IMR-90 (cell line): ENCODE results near the gene TRMT6. TPM values are rescaled to one million over a fixed set of nuclear protein-coding genes. Genes with fewer than 3 reads are reported as not detected.

Source experiments
- ATAC-seq: fragments of 200-7000 bp; cut with Tn5 transposase; 2 replicates; pipeline ENCODE4 v1.9.1; 2020; ENCODE audit warnings: low read depth, mild to moderate bottlenecking, moderate library complexity
- BruUV-seq: library from RNA; stranded (reverse); fragments of 400-500 nt; replicated peaks from 2 replicates; lab custom pipeline; 2021; lab: Mats Ljungman, UMichigan
- CTCF ChIA-PET: fragments of 300-600 bp; formaldehyde crosslinking; extraction: SDS; loops from one replicate; lab custom pipeline; 2021; ENCODE audit warnings: antibody characterized with exemption; lab: Yijun Ruan, JAX
- POLR2A ChIA-PET: fragments of 300-600 bp; sonication (Branson Sonifier 250); formaldehyde crosslinking; loops from one replicate; lab custom pipeline; 2022; ENCODE audit warnings: antibody characterized with exemption; ENCODE audit not compliant: unreplicated experiment; lab: Charles Lee
- DNase-seq: peaks from one replicate; pipeline ENCODE4 v3.0.0; 2013
- H2AFZ ChIP-seq: replicated peaks from 2 replicates; pipeline ENCODE3; 2013; ENCODE audit warnings: low read length, mild to moderate bottlenecking; ENCODE audit not compliant: poor library complexity
- H2AK5ac ChIP-seq: 2 replicates; pipeline ENCODE4 v1.6.1; 2013; ENCODE audit warnings: low read depth, low read length, inconsistent platforms
- H2AK9ac ChIP-seq: replicated peaks from 2 replicates; pipeline ENCODE3; 2013; ENCODE audit warnings: mild to moderate bottlenecking, low read depth, low read length, moderate library complexity; ENCODE audit not compliant: poor library complexity
- H2BK120ac ChIP-seq: 2 replicates; pipeline ENCODE4 v1.6.1; 2013; ENCODE audit warnings: low read depth, low read length, inconsistent platforms
- H2BK15ac ChIP-seq: 3 replicates; pipeline ENCODE4 v1.6.1; 2013; ENCODE audit warnings: low read depth, low read length, inconsistent platforms
- H2BK20ac ChIP-seq: 2 replicates; pipeline ENCODE4 v1.6.1; 2013; ENCODE audit warnings: low read depth, mild to moderate bottlenecking, inconsistent platforms, low read length, moderate library complexity
- H2BK5ac ChIP-seq: 2 replicates; pipeline ENCODE4 v1.6.1; 2013; ENCODE audit warnings: mild to moderate bottlenecking, low read depth, low read length, inconsistent platforms; ENCODE audit not compliant: poor library complexity, severe bottlenecking
- H3K14ac ChIP-seq: replicated peaks from 2 replicates; pipeline ENCODE4 v1.6.1; 2013; ENCODE audit warnings: low read depth, low read length, inconsistent platforms
- H3K18ac ChIP-seq: 2 replicates; pipeline ENCODE4 v1.6.1; 2013; ENCODE audit warnings: low read depth, low read length, control low read depth
- H3K23ac ChIP-seq: 2 replicates; pipeline ENCODE4 v1.6.1; 2013; ENCODE audit warnings: low read depth, low read length, inconsistent platforms
- H3K27ac ChIP-seq: 2 replicates; pipeline ENCODE4 v1.5.1; 2013; ENCODE audit warnings: mild to moderate bottlenecking, control low read depth, low read length; ENCODE audit not compliant: insufficient read depth
- H3K27me3 ChIP-seq: 2 replicates; pipeline ENCODE4 v1.6.1; 2013; ENCODE audit warnings: low read length; ENCODE audit not compliant: control insufficient read depth, insufficient read depth
- H3K36me3 ChIP-seq: 2 replicates; pipeline ENCODE4 v1.6.1; 2013; ENCODE audit warnings: low read length, mixed read lengths; ENCODE audit not compliant: control insufficient read depth, insufficient read depth
- H3K4ac ChIP-seq: 2 replicates; pipeline ENCODE4 v1.6.1; 2013; ENCODE audit warnings: low read depth, low read length, inconsistent platforms
- H3K4me1 ChIP-seq: 2 replicates; pipeline ENCODE4 v1.6.1; 2013; ENCODE audit warnings: low read length, mixed read lengths; ENCODE audit not compliant: control insufficient read depth, insufficient read depth
- H3K4me2 ChIP-seq: 2 replicates; pipeline ENCODE4 v1.6.1; 2013; ENCODE audit warnings: low read depth, mild to moderate bottlenecking, control low read depth, low read length, moderate library complexity
- H3K4me3 ChIP-seq: 2 replicates; pipeline ENCODE4 v1.5.1; 2013; ENCODE audit warnings: low read depth, mild to moderate bottlenecking, control low read depth, low read length, moderate library complexity; ENCODE audit not compliant: insufficient read depth
- H3K56ac ChIP-seq: 2 replicates; pipeline ENCODE4 v1.6.1; 2013; ENCODE audit warnings: low read length, inconsistent platforms; ENCODE audit not compliant: insufficient read depth; ENCODE audit errors: extremely low read depth
- H3K79me1 ChIP-seq, 2 experiments: 2 replicates each; pipeline ENCODE4 v1.6.1; 2013; ENCODE audit warnings: low read length in 2 of 2, inconsistent platforms in 1 of 2, low read depth in 1 of 2
- H3K9ac ChIP-seq: 2 replicates; pipeline ENCODE4 v1.6.1; 2013; ENCODE audit warnings: low read depth, low read length, control low read depth
- H3K9me1 ChIP-seq: 2 replicates; pipeline ENCODE4 v1.6.1; 2013; ENCODE audit warnings: low read length, inconsistent platforms; ENCODE audit not compliant: insufficient read depth
- H3K9me3 ChIP-seq: 2 replicates; pipeline ENCODE4 v1.6.1; 2013; ENCODE audit warnings: low read length; ENCODE audit not compliant: control insufficient read depth, insufficient read depth
- H4K20me1 ChIP-seq: 2 replicates; pipeline ENCODE4 v1.6.1; 2013; ENCODE audit warnings: low read length, inconsistent platforms; ENCODE audit not compliant: insufficient read depth
- H4K5ac ChIP-seq: 2 replicates; pipeline ENCODE4 v1.6.1; 2013; ENCODE audit warnings: mild to moderate bottlenecking, low read depth, low read length, control low read depth
- H4K8ac ChIP-seq, 2 experiments: 2 replicates each; pipeline ENCODE4 v1.6.1; 2013; ENCODE audit warnings: low read depth in 2 of 2, low read length in 2 of 2, control low read depth in 1 of 2, inconsistent platforms in 1 of 2
- H4K91ac ChIP-seq: 2 replicates; pipeline ENCODE4 v1.6.1; 2013; ENCODE audit warnings: low read depth, low read length, inconsistent platforms; ENCODE audit not compliant: insufficient read depth
- BHLHE40 ChIP-seq: fragments of 150-350 bp; IDR thresholded peaks from 2 replicates; pipeline ENCODE4 v1.6.1; 2016; ENCODE audit warnings: mild to moderate bottlenecking, low read depth, low read length
- CEBPB ChIP-seq: IDR thresholded peaks from 2 replicates; pipeline ENCODE4 v1.6.1; 2012; ENCODE audit warnings: low read depth, low read length, improper control_type of control experiment
- CHD1 ChIP-seq: IDR thresholded peaks from 2 replicates; pipeline ENCODE4 v1.6.1; 2012; ENCODE audit warnings: low read depth, low read length, improper control_type of control experiment
- FOS ChIP-seq: fragments of 150-350 bp; IDR thresholded peaks from 2 replicates; pipeline ENCODE4 v1.6.1; 2016; ENCODE audit warnings: low read depth, low read length
- MAFK ChIP-seq: IDR thresholded peaks from 2 replicates; pipeline ENCODE4 v1.6.1; 2012; ENCODE audit warnings: low read depth, low read length, improper control_type of control experiment
- MAZ ChIP-seq: IDR thresholded peaks from 2 replicates; pipeline ENCODE4 v1.6.1; 2012; ENCODE audit warnings: low read depth, mild to moderate bottlenecking, low read length, improper control_type of control experiment, moderate library complexity, borderline replicate concordance
- NFE2L2 ChIP-seq: fragments of 150-350 bp; IDR thresholded peaks from 2 replicates; pipeline ENCODE4 v1.6.1; 2016; ENCODE audit warnings: low read depth, mild to moderate bottlenecking, low read length
- RAD21 ChIP-seq: IDR thresholded peaks from 2 replicates; pipeline ENCODE4 v1.6.1; 2012; ENCODE audit warnings: low read length, improper control_type of control experiment
- RFX5 ChIP-seq: IDR thresholded peaks from 2 replicates; pipeline ENCODE4 v1.8.0; 2012; ENCODE audit warnings: low read depth, mild to moderate bottlenecking, low read length, moderate library complexity
- WGBS, 2 experiments: methylation state at CpG; one replicate each; pipeline versions ENCODE4 v1.1.5 to v1.1.7; 2013; ENCODE audit warnings: missing lambda C conversion rate in 2 of 2; ENCODE audit not compliant: insufficient read length in 1 of 2; ENCODE audit errors: extremely low coverage in 2 of 2; 5-methylcytosine and 5-hydroxymethylcytosine counted together
- dilution Hi-C: fragments of 300-500 bp; cut with HindIII; formaldehyde crosslinking; loops from one replicate; pipeline ENCODE4 v1.14.3; 2018; ENCODE audit warnings: low sequenced_read_pairs; ENCODE audit not compliant: unreplicated experiment
- in situ Hi-C: fragments of 300-500 bp; cut with MboI; formaldehyde crosslinking; loops from 3 replicates; pipeline ENCODE4 v1.14.3; 2019; ENCODE audit warnings: low sequenced_read_pairs, inconsistent platforms, mixed read lengths
- intact Hi-C: fragments of 100-400 bp; cut with micrococcal nuclease; formaldehyde crosslinking; loops from 2 replicates; pipeline ENCODE4 v1.10.0; 2022
- polyA plus RNA-seq, 3 experiments: library from polyadenylated mRNA; depleted of rRNA; stranded (reverse); fragments of >200 nt; gene quantifications; 2 replicates each; pipeline ENCODE4 v1.2.3, GENCODE V29; 2012; ENCODE audit warnings: low replicate concordance in 1 of 3
- total RNA-seq: library from RNA; depleted of rRNA; stranded (reverse); fragments of >200 nt; gene quantifications from 2 replicates; pipeline ENCODE4 v1.2.3, GENCODE V29; 2012
- TF ChIP-seq, protein P1 (sequence below): conservative IDR thresholded peaks from 2 replicates; pipeline ENCODE4 v1.5.1; 2012; ENCODE audit warnings: mild to moderate bottlenecking, low read depth, low read length, improper control_type of control experiment
- TF ChIP-seq, protein P2 (sequence below): fragments of 150-350 bp; IDR thresholded peaks from 2 replicates; pipeline ENCODE4 v1.6.1; 2017; ENCODE audit warnings: mild to moderate bottlenecking, antibody characterized with exemption, low read length, low read depth

The TRMT6 gene
- total and polyA plus RNA-seq, 2 of the 4 experiments (the other 2 are of a cell fraction): 7.2 to 8.0 TPM

DNA sequence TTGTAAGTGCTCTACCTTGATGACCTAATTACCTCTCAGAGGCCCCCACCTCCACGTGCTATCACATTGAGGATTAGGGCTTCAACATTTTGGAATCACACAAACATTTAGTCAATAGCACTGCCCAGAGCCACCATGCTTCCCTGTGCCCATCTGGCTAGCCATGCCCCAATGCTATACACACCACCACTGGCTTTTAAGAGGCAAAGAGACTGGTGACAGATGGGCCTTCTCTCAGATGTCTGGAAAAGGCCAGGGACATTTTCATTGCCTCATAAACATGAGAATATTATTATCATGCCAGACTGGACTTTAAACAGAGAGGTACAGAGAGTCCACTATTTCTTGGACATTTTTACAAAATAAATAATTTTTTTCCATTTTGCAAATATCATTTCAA, 29.8 kb downstream of the TRMT6 start:
- ChIA-PET POLR2A (no interaction called here), CTCF (no interaction called here)
- H3K23ac ChIP-seq: no peak overlapping the region
- no peak overlapping the region for H2BK20ac ChIP-seq
- no peak overlapping the region for H2AK5ac ChIP-seq
- no peak for TF ChIP-seq BHLHE40
- TF ChIP-seq, protein P1, sequence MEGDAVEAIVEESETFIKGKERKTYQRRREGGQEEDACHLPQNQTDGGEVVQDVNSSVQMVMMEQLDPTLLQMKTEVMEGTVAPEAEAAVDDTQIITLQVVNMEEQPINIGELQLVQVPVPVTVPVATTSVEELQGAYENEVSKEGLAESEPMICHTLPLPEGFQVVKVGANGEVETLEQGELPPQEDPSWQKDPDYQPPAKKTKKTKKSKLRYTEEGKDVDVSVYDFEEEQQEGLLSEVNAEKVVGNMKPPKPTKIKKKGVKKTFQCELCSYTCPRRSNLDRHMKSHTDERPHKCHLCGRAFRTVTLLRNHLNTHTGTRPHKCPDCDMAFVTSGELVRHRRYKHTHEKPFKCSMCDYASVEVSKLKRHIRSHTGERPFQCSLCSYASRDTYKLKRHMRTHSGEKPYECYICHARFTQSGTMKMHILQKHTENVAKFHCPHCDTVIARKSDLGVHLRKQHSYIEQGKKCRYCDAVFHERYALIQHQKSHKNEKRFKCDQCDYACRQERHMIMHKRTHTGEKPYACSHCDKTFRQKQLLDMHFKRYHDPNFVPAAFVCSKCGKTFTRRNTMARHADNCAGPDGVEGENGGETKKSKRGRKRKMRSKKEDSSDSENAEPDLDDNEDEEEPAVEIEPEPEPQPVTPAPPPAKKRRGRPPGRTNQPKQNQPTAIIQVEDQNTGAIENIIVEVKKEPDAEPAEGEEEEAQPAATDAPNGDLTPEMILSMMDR: no peak
- no peak for TF ChIP-seq MAZ
- TF ChIP-seq NFE2L2: no peak
- no peak for TF ChIP-seq RAD21
- TF ChIP-seq, protein P2, sequence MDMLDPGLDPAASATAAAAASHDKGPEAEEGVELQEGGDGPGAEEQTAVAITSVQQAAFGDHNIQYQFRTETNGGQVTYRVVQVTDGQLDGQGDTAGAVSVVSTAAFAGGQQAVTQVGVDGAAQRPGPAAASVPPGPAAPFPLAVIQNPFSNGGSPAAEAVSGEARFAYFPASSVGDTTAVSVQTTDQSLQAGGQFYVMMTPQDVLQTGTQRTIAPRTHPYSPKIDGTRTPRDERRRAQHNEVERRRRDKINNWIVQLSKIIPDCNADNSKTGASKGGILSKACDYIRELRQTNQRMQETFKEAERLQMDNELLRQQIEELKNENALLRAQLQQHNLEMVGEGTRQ: no peak
- TF ChIP-seq CEBPB: no peak
- TF ChIP-seq FOS: no peak
- TF ChIP-seq RFX5: no peak
- no peak for TF ChIP-seq CHD1
- TF ChIP-seq MAFK: no peak
- no peak overlapping the region for H3K4me2 ChIP-seq
- no peak overlapping the region for H2BK5ac ChIP-seq
- no peak overlapping the region for H4K5ac ChIP-seq
- H3K79me1 ChIP-seq: no peaks in the 10 kb centered on the region
- no peaks in the 10 kb centered on the region for H4K20me1 ChIP-seq
- no TSS peak for BruUV-seq
- H3K9me1 ChIP-seq: 0 out of 2 replicates have a peak, but pooled peaks cover 4% of the 10 kb centered on the region
- H3K36me3 ChIP-seq: no peaks in the 10 kb centered on the region
- 40% methylated on average over 1 of the region's 1 CpG; no CpG with 5 or more reads in 1 of the 2 experiments for WGBS, 2 experiments
- no peak overlapping the region for H3K14ac ChIP-seq
- H3K4ac ChIP-seq: no peak overlapping the region
- no peak overlapping the region for H3K4me3 ChIP-seq
- DNase-seq (no peak), ATAC-seq (no peak)
- H3K4me1 ChIP-seq: peaks cover 2% of the 10 kb centered on the region; the same call in 1 of the 2 replicates
- H3K9me3 ChIP-seq: no peaks in the 10 kb centered on the region
- no peak overlapping the region for H3K18ac ChIP-seq
- no peak overlapping the region for H4K8ac ChIP-seq
- H3K56ac ChIP-seq: no peak overlapping the region
- H3K9ac ChIP-seq: no peak overlapping the region
- in situ Hi-C loops (no loop called here), intact Hi-C loops (no loop called here), dilution Hi-C loops (no loop called here)
- H2AK9ac ChIP-seq: no peak overlapping the region
- H2AFZ ChIP-seq: no peak overlapping the region
- no peak overlapping the region for H4K91ac ChIP-seq
- H3K27me3 ChIP-seq: peaks cover 16% of the 10 kb centered on the region
- no peak overlapping the region for H2BK120ac ChIP-seq
- H3K27ac ChIP-seq: no peak overlapping the region
- no peak overlapping the region for H2BK15ac ChIP-seq
